H1 (cell line): ENCODE results near the gene MS4A3. TPM values are rescaled to one million over a fixed set of nuclear protein-coding genes. Genes with fewer than 3 reads are reported as not detected.

Experiments used
- CTCF ChIA-PET: fragments of 300-600 bp; sonication (Branson Sonifier 250); formaldehyde crosslinking; loops from one replicate; lab custom pipeline; 2021; ENCODE audit not compliant: partially characterized antibody; lab: Charles Lee
- POLR2A ChIA-PET: fragments of 300-600 bp; sonication (Branson Sonifier 250); formaldehyde crosslinking; loops from one replicate; lab custom pipeline; 2021; ENCODE audit warnings: inconsistent platforms; ENCODE audit not compliant: partially characterized antibody; lab: Charles Lee
- DNase-seq, 2 experiments: peaks; one replicate each; pipeline versions ENCODE4 v3.0.0 to v3.0.0-alpha.2; 2010 to 2022; ENCODE audit warnings: low spot score in 2 of 2, low read depth in 1 of 2, mixed read lengths in 1 of 2
- FAIRE-seq: peaks from 2 replicates; lab custom pipeline; 2011; peaks lifted over from hg19 to GRCh38; lab: Jason Lieb, UNC
- H2AFZ ChIP-seq: 2 replicates; pipeline ENCODE4 v1.8.1; 2012; ENCODE audit warnings: low read length, inconsistent platforms
- H2AK5ac ChIP-seq: 2 replicates; pipeline ENCODE4 v1.6.1; 2013; ENCODE audit warnings: low read depth, low read length
- H2BK120ac ChIP-seq: replicated peaks from 2 replicates; pipeline ENCODE3; 2013; ENCODE audit warnings: low read depth, low read length, inconsistent platforms
- H2BK12ac ChIP-seq: 2 replicates; pipeline ENCODE4 v1.6.1; 2013; ENCODE audit warnings: low read depth, low read length
- H2BK15ac ChIP-seq: 2 replicates; pipeline ENCODE4 v1.6.1; 2013; ENCODE audit warnings: low read length
- H2BK20ac ChIP-seq: 2 replicates; pipeline ENCODE4 v1.6.1; 2013; ENCODE audit warnings: low read length
- H2BK5ac ChIP-seq: 2 replicates; pipeline ENCODE4 v1.6.1; 2013; ENCODE audit warnings: low read depth, low read length
- H3K14ac ChIP-seq: 2 replicates; pipeline ENCODE4 v1.6.1; 2013; ENCODE audit warnings: inconsistent platforms; ENCODE audit not compliant: insufficient read length
- H3K18ac ChIP-seq: 2 replicates; pipeline ENCODE4 v1.6.1; 2013; ENCODE audit warnings: low read length; ENCODE audit errors: extremely low read depth
- H3K23ac ChIP-seq: 2 replicates; pipeline ENCODE4 v1.6.1; 2013; ENCODE audit warnings: inconsistent platforms; ENCODE audit not compliant: insufficient read length
- H3K23me2 ChIP-seq: 2 replicates; pipeline ENCODE4 v1.6.1; 2013; ENCODE audit warnings: low read depth, low read length
- H3K27ac ChIP-seq: 2 replicates; pipeline ENCODE4 v1.6.1; 2011; ENCODE audit warnings: low read depth, low read length, inconsistent platforms
- H3K27me3 ChIP-seq, 4 experiments: replicated peaks in 1 of 4; 1 replicate in 1 of 4; 2 replicates in 3 of 4; pipeline versions ENCODE4 v1.6.1 to v1.8.1; 2011 to 2013; ENCODE audit warnings: low read length in 3 of 4, mild to moderate bottlenecking in 3 of 4, inconsistent platforms in 2 of 4, mixed read lengths in 2 of 4, moderate library complexity in 1 of 4; ENCODE audit not compliant: control insufficient read depth in 3 of 4, insufficient read depth in 3 of 4; ENCODE audit errors: extremely low read depth in 1 of 4
- H3K36me3 ChIP-seq, 4 experiments: 2 replicates each; pipeline versions ENCODE4 v1.6.1 to v1.8.1; 2011 to 2013; ENCODE audit warnings: mild to moderate bottlenecking in 4 of 4, low read length in 3 of 4, moderate library complexity in 2 of 4, control low read depth in 1 of 4, inconsistent platforms in 1 of 4; ENCODE audit not compliant: insufficient read depth in 4 of 4, control insufficient read depth in 2 of 4
- H3K4ac ChIP-seq: replicated peaks from 2 replicates; pipeline ENCODE3; 2013; ENCODE audit warnings: low read length, low read depth, mixed read lengths, inconsistent platforms; ENCODE audit not compliant: insufficient read length
- H3K4me1 ChIP-seq, 4 experiments: replicated peaks in 1 of 4; 1 replicate in 1 of 4; 2 replicates in 3 of 4; pipeline versions ENCODE4 v1.6.1 to v1.8.1; 2011 to 2013; ENCODE audit warnings: low read length in 3 of 4, inconsistent platforms in 2 of 4, mixed read lengths in 1 of 4; ENCODE audit not compliant: insufficient read depth in 4 of 4, control insufficient read depth in 3 of 4
- H3K4me2 ChIP-seq, 2 experiments: 2 replicates each; pipeline versions ENCODE4 v1.6.1 to v1.8.1; 2011 to 2013; ENCODE audit warnings: low read depth in 2 of 2, low read length in 2 of 2, control low read depth in 1 of 2, inconsistent platforms in 1 of 2, mild to moderate bottlenecking in 1 of 2; ENCODE audit not compliant: insufficient read depth in 1 of 2
- H3K4me3 ChIP-seq, 4 experiments: fragments of 200-600, 300-600 bp in 1 of 4; sonication (generic), shearing (Covaris generic), sonication (Bioruptor Twin) in 1 of 4; 2 replicates each; pipeline versions ENCODE4 v1.5.1 to v1.8.1; 2011 to 2016; ENCODE audit warnings: low read length in 4 of 4, low read depth in 3 of 4, control low read depth in 2 of 4, inconsistent platforms in 2 of 4, mild to moderate bottlenecking in 2 of 4, mixed read lengths in 1 of 4, moderate library complexity in 1 of 4; ENCODE audit not compliant: insufficient read depth in 2 of 4; ENCODE audit errors: extremely low read depth in 1 of 4
- H3K56ac ChIP-seq: replicated peaks from 2 replicates; pipeline ENCODE3; 2013; ENCODE audit warnings: low read depth, mild to moderate bottlenecking, mixed read lengths, low read length, inconsistent platforms; ENCODE audit not compliant: insufficient read length
- H3K79me1 ChIP-seq: 2 replicates; pipeline ENCODE4 v1.6.1; 2013; ENCODE audit warnings: low read depth, low read length, control low read depth
- H3K79me2 ChIP-seq, 2 experiments: 2 replicates each; pipeline versions ENCODE4 v1.6.1 to v1.8.1; 2012 to 2013; ENCODE audit warnings: low read length in 2 of 2, mild to moderate bottlenecking in 2 of 2, inconsistent platforms in 1 of 2; ENCODE audit not compliant: insufficient read depth in 2 of 2, control insufficient read depth in 1 of 2
- H3K9ac ChIP-seq, 4 experiments: replicated peaks in 1 of 4; 1 replicate in 1 of 4; 2 replicates in 3 of 4; pipeline versions ENCODE4 v1.6.1 to v1.8.1; 2011 to 2013; ENCODE audit warnings: low read depth in 3 of 4, low read length in 3 of 4, control low read depth in 2 of 4, mild to moderate bottlenecking in 2 of 4, moderate library complexity in 2 of 4, inconsistent platforms in 1 of 4; ENCODE audit errors: extremely low read depth in 1 of 4
- H3K9me3 ChIP-seq, 2 experiments: 2 replicates each; pipeline versions ENCODE4 v1.6.1 to v1.8.1; 2012 to 2013; ENCODE audit warnings: mild to moderate bottlenecking in 2 of 2, moderate library complexity in 2 of 2, control low read depth in 1 of 2, inconsistent platforms in 1 of 2, low read depth in 1 of 2, low read length in 1 of 2, mixed read lengths in 1 of 2; ENCODE audit not compliant: insufficient read depth in 2 of 2
- H4K20me1 ChIP-seq, 2 experiments: replicated peaks in 1 of 2; 2 replicates each; pipeline versions ENCODE3 to v1.8.1; 2011 to 2013; ENCODE audit warnings: inconsistent platforms in 2 of 2, low read length in 2 of 2, mild to moderate bottlenecking in 1 of 2; ENCODE audit not compliant: insufficient read depth in 2 of 2, control insufficient read depth in 1 of 2
- H4K5ac ChIP-seq: 2 replicates; pipeline ENCODE4 v1.6.1; 2013; ENCODE audit warnings: low read length, low read depth, mixed read lengths, inconsistent platforms; ENCODE audit not compliant: insufficient read length
- H4K8ac ChIP-seq: 2 replicates; pipeline ENCODE4 v1.8.0; 2013; ENCODE audit warnings: mild to moderate bottlenecking, moderate library complexity, low read length, inconsistent platforms; ENCODE audit not compliant: insufficient read depth; ENCODE audit errors: extremely low read depth
- H4K91ac ChIP-seq: replicated peaks from 2 replicates; pipeline ENCODE3; 2013; ENCODE audit warnings: low read length, mixed read lengths, inconsistent platforms; ENCODE audit not compliant: insufficient read length
- ASH2L ChIP-seq: fragments of 200-600, 300-600 bp; sonication (generic); IDR thresholded peaks from one replicate; pipeline ENCODE4 v1.7.1; 2017; ENCODE audit warnings: low read length
- BCL11A ChIP-seq, 2 experiments: IDR thresholded peaks; one replicate each; pipeline ENCODE4 v1.6.1; 2011; ENCODE audit warnings: low read depth in 2 of 2, low read length in 2 of 2, mild to moderate bottlenecking in 2 of 2
- CTCF ChIP-seq, 3 experiments: IDR thresholded peaks; 1 replicate in 2 of 3; 2 replicates in 1 of 3; pipeline versions ENCODE4 v1.5.1 to v1.6.1; 2011; ENCODE audit warnings: low read length in 3 of 3, mild to moderate bottlenecking in 3 of 3, inconsistent platforms in 2 of 3, low read depth in 1 of 3, moderate library complexity in 1 of 3; ENCODE audit not compliant: insufficient read depth in 1 of 3; ENCODE audit errors: control extremely low read depth in 1 of 3
- GABPA ChIP-seq: IDR thresholded peaks from 2 replicates; pipeline ENCODE4 v1.6.1; 2011; ENCODE audit warnings: mild to moderate bottlenecking, low read length, moderate library complexity, borderline replicate concordance; ENCODE audit not compliant: insufficient read depth
- JUND ChIP-seq: IDR thresholded peaks from 2 replicates; pipeline ENCODE4 v1.6.1; 2011; ENCODE audit warnings: mild to moderate bottlenecking, improper control_type of control experiment, low read length
- SP1 ChIP-seq: IDR thresholded peaks from 2 replicates; pipeline ENCODE4 v1.6.1; 2011; ENCODE audit warnings: low read depth, low read length
- SUZ12 ChIP-seq: fragments of 200-600 bp; sonication (generic); IDR thresholded peaks from 2 replicates; pipeline ENCODE4 v1.6.1; 2012; ENCODE audit warnings: mild to moderate bottlenecking, inconsistent platforms, low read length, moderate library complexity, mixed read lengths
- TCF12 ChIP-seq: IDR thresholded peaks from 2 replicates; pipeline ENCODE4 v1.6.1; 2011; ENCODE audit warnings: low read depth, mild to moderate bottlenecking, low read length
- TEAD4 ChIP-seq: IDR thresholded peaks from 2 replicates; pipeline ENCODE4 v1.6.1; 2012; ENCODE audit warnings: low read depth, low read length, inconsistent platforms, mixed read lengths
- YY1 ChIP-seq: IDR thresholded peaks from 2 replicates; pipeline ENCODE4 v1.6.1; 2011; ENCODE audit warnings: low read depth, mild to moderate bottlenecking, low read length
- WGBS, 2 experiments: shearing (Covaris generic) in 1 of 2; methylation state at CpG; one replicate each; pipeline versions ENCODE4 v1.1.6 to v1.1.7; 2013 to 2015; ENCODE audit warnings: low lambda C conversion rate in 2 of 2, mixed read lengths in 2 of 2, inconsistent platforms in 1 of 2, low coverage in 1 of 2, missing lambda C conversion rate in 1 of 2; ENCODE audit not compliant: insufficient replicate concordance in 2 of 2, insufficient coverage in 1 of 2, insufficient read length in 1 of 2; ENCODE audit errors: extremely low coverage in 1 of 2, missing lambda C conversion rate in 1 of 2; 5-methylcytosine and 5-hydroxymethylcytosine counted together
- polyA plus RNA-seq, 7 experiments: library from polyadenylated mRNA; depleted of rRNA in 3 of 7; stranded (reverse) in 5 of 7; unstranded in 2 of 7; fragments of >200 nt in 5 of 7; fragments of 200-250 nt in 2 of 7; gene quantifications; 1 replicate in 5 of 7; 2 replicates in 1 of 7; 4 replicates in 1 of 7; pipeline versions ENCODE4 v1.2.1 to v1.2.3, GENCODE V29; 2011 to 2013; ENCODE audit warnings: missing spikeins in 2 of 7, mixed read lengths in 2 of 7
- total RNA-seq: library from RNA; stranded (reverse); fragmentation: NEBNext Ultra II Directional; extraction: Animal tissue kit (Norgen Biotek cat#: 25700); gene quantifications from 2 replicates; pipeline ENCODE4 v1.2.1, GENCODE V29; 2021

The MS4A3 gene
- total and polyA plus RNA-seq, 2 of the 8 experiments (the other 6 are each of a cell fraction or from before 2014, with no cell fraction given) = not detected

GRCh38 chr11:60097189-60097588 is 40.7 kb downstream of the MS4A3 start:
- Histone ChIP-seq H3K4me2 (no peak overlapping the region), H3K79me1 (no peaks in the 10 kb centered on the region), H2BK120ac (no peak overlapping the region), H4K8ac (no peak overlapping the region), H3K4me1 (no peaks in the 10 kb centered on the region), H4K5ac (no peak overlapping the region), H3K27me3 (no peaks in the 10 kb centered on the region), H2BK5ac (no peak overlapping the region), H2BK12ac (no peak overlapping the region), H3K27ac (no peak overlapping the region), H3K4ac (no peak overlapping the region), H3K18ac (no peak overlapping the region), H2BK20ac (no peak overlapping the region), H3K79me2 (no peaks in the 10 kb centered on the region), H3K23me2 (no peaks in the 10 kb centered on the region), H3K9ac (no peak overlapping the region), H3K56ac (no peak overlapping the region), H3K4me3 (no peak overlapping the region), H3K14ac (no peak overlapping the region), H3K23ac (no peak overlapping the region), H4K20me1 (no peaks in the 10 kb centered on the region), H2AK5ac (no peak overlapping the region), H3K9me3 (no peaks in the 10 kb centered on the region), H2AFZ (no peak overlapping the region; the same call in 1 of the 2 replicates), H4K91ac (no peak overlapping the region), H2BK15ac (no peak overlapping the region), H3K36me3 (no peaks in the 10 kb centered on the region)
- 85% methylated on average over 1 of the region's 1 CpG; no CpG with 5 or more reads in 1 of the 2 experiments for WGBS, 2 experiments
- DNase-seq (no peak), FAIRE-seq (no peak)
- ChIA-PET POLR2A (no interaction called here), CTCF (interaction anchor here (0.6 kb wide), 1 partner anchor 154 kb away, joined by 3 read pairs; no protein-coding TSS in a partner anchor)
- no peak for TF ChIP-seq CTCF (IDR thresholded peaks at IDR 0.05; ENCODE audit: control extremely low read depth in 1 of 3, insufficient read depth in 1 of 3, low read depth in 1 of 3, low read length in 3 of 3)
- TF ChIP-seq YY1 = no peak
- TF ChIP-seq ASH2L = no peak
- TF ChIP-seq GABPA = no peak
- no peak for TF ChIP-seq TEAD4
- no peak for TF ChIP-seq JUND
- no peak for TF ChIP-seq SP1
- TF ChIP-seq SUZ12 = no peak
- no peak for TF ChIP-seq TCF12
- no peak for TF ChIP-seq BCL11A (IDR thresholded peaks at IDR 0.05; ENCODE audit: low read depth in 2 of 2, low read length in 2 of 2)
